GM21381 (cell line): Measurements from ENCODE around the gene SUMF1.

Source experiments
- ATAC-seq: cut with Tn5 transposase; IDR thresholded peaks from one replicate; pipeline ENCODE4 v1.9.1; 2021; ENCODE audit warnings: mild to moderate bottlenecking, moderate library complexity; ENCODE audit not compliant: unreplicated experiment

SUMF1 gene

DNA sequence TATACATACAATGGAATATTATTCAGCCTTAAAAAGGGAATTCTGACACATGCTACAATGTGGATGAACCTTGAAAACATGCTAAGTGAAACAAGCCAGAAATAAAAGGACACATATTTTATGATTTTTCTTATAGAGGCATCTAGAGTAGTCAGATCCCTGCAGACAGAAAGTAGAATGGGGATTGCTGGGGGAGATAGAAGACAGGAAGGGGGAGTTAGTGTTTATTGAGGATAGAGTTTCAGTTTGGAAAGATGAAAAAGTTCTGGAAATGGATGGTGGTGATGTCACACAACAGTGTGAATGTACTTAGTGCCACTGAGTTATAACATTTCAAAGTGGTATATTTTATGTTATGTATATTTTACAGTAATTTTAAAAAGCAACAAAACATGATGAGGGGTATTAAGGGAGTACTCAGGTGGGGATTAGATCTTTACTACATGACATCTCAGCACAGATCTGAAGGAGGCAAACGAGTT lies 30.8 kb upstream of the SUMF1 start:
- ATAC-seq: no peak

DNA sequence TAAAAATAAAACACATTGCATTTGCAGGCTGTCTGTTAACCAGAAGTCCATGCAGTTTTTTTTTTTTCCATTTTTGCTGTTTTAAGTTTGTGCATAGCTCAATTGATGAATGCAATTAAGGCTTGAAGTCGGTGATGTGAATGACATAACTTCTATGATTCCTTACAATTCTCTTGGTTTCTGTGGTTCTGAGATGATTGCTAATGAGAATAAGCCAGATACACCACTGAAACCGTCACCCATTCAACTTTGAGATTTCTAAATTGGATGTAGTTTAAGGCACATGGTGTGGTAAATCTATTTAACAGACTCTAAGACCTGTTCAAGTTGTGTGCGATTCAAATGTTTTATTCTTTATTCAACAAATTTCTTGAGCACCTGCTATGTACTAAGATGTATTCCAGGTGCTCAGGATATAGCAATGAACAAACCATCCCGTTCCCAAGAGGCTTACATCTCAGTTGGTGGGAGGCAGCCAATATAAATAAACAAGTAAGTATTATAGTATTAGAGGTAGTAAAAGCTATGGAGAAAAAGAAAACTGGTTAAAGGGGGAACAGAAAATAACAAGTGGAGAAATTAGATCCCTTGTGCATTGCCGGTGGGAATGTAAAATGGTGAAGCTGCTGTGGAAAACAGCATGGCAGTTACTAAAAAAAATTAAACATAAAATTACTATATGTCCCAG lies 30.1 kb upstream of the SUMF1 start:
- ATAC-seq: no peak

DNA sequence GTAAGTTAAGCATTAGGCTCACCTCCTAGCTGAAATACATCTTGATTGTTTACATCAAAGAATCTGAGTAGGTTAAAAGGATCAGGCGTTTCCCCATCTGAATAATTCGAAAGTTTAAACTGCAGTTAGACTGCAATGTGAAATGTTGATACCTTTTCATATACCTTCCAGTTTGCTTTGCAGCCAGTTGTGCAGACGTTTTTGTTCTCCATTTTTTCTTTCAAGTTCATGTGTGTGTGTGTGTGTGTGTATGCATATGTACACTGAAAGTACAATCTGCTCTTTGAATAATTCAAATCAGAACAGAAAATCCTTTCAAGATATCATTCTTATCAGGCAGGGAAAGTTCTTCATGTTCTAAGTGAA lies 29.0 kb upstream of the SUMF1 start:
- no peak for ATAC-seq

DNA sequence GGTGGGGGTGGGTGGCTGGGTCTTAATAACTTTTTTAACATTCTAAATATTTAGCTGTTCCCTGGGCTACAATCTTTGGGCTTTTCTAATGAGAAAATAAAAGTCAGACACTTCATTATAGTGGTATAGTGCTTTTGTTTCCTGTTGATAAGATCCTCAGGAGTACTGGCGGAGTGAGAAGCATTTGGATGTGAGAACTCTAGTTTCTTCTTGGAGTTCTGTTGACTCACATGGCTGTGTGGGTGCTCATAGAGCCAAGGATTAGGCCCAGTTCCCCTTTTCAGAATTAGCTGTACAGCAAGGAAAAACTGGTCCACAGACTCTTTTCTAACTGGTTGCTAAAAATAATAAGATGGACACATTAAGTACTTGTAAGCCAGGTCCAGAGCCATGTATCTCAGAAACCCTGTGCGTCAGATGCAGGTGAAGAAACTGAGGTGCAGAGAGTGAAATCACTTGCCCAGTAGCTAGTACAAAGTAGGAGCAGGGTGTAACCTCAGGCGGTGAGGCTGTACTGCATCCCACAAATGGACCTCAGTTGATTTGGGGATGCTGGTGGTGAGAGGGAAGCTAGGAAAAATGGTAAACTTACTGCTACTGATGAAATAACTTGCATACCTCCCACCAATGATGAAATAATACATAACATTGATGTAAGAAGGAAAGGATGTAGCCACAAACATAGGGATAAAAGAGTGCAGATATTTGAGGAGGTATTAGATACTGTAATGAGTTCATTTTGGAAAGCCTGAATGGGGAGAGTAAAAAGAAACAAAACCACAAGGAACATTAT lies 28.4 kb upstream of the SUMF1 start:
- no peak for ATAC-seq

DNA sequence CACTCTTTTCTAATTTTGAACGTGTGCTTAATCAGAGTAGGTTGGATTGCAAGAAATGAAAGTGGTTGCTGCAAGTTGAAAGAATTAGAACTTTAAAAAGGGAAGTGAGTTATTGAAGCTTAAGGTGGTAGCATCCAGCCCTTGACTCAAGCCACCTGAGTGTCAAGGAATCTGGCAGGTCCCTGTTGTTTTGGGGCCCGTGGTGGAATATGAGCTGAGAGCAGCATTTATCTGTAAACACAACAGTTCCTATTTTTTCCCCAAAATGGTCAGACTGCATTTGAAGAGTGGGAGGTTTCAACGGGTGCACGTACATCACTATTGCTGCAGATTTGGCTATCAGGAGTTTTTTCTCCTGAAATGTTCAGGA lies 27.8 kb upstream of the SUMF1 start:
- ATAC-seq: no peak

DNA sequence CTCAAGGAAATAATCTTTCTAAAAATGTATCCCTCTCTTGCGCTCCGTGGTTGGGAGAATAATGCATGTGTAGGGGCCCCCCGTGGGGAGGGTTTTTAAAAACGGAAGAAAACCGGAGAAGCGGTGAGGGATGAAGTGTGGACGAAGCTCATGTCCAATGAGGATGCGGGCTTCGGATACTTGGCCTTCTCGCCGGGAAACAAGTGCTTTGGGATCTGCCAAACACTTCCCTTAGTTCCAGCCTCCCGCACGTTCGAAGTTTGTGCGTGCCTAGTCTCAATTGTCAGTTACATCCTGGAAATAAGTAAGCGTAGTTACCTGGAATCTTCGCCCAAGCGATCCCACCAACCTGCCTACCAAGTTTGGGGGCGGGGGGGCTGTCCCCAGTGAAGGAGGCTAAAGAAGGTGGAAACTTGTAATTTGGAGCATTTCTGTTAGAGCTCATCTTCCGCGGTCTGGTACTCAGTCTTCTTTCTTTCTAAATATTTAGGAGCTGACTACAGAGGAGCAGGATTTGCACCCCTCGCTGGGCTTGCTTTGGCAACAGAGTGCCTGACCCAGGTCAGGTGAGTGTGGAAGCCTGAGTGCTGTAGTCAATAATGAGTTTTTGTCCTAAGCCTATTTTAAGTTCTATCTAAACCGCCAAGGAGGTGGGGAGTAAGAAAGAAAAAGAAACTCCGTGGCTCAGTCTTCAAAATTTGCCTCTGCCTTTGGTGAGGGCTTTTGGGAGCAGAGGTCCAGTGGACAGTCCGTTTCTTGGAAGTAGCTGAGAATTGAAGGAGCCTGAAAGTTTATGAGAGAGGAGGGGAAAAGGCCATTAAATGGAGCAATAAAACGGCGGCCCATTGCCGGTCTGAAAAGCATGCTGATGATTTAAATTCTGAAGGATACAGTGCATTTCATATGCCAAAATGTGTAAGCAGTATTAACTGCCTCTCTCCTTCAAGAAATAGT lies 27.1 kb upstream of the SUMF1 start:
- no peak for ATAC-seq

DNA sequence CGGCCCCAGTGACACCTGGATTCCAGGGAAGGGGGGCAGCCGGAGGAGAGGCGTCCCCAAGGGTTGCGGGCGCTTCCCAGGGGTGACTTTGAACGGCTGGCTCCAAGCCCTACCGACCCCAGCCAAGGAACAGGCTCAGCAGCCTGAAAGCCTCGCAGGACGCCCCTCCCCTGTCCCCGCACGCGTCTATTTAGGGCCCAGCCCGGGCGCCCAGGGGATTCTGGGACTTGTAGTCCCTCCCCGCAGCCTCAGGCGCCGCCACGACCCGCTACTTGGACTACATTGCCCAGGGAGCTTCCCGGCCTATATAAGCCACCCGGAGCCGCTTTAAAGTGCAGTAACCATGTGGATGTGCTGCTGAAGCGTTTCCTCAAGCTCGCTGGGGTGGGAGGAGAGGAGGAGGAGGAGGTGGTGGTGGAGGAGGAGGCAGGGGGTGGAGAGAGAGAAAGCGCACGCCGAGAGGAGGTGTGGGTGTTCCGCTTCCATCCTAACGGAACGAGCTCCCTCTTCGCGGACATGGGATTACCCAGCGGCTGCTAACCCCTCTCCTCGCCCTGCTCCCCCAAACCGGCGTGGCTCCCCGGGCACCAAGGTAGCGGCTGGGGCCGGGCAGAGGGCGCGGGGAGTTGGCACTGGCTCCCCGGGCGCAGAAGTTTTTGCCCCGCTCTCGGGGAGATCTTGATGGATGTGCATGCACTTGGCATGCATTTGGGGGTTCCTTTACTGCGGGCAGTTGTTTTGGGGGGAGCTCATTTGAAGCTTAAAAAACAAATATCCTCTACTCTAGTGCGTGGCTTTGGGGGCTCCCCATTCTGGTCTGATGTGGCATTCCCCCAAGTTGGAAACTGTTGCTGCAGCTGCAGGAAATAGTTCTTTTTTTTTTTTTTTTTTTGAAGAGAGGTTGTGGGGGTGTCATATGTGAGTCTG lies 26.2 kb upstream of the SUMF1 start, which contains the start of gene ITPR1:
ITPR1 (plus strand) TSS at position 335 of the 927 bp plus-strand sequence. CDS start 23,144 bp downstream, outside the sequence.
- ATAC-seq: peak; percentile 92

DNA sequence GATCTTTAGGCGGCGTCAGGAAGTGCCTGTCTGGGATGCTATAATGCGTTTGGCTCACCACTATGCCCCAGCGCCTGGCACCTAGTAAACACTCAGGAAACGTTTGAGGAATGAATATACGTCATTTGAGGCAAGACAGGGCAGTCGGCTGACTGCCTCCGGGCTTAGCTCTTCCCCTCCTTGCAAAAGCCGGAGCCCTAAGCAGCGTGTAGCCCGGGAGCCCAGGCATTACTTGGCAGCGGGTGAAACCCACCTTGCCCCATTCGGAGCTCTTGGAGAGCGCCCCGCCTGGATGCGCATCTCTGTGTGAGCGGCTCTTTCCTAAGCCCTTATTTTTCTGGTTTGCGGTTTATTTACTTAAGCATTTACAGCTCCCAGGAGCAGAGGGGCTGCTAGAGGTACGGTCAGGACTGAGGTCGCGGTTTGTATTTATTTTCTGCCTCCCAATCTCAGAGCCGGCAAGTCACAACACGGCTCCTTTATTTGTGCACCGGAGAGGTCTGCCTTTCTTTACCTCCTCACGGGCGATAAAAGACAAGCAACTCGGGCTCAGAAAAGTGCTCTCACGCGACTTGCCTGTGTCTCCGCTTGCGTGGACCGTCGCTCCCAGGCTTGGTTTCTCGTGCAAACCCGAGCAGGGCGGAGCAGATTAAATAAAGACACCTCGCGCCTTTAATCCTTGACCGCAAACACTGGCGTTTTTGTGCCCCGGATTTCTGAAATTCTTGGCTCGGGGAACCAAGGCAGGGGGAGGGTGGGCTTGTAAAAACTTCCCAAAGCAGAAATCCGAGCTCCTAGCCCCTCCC lies 25.3 kb upstream of the SUMF1 start:
- no peak for ATAC-seq

DNA sequence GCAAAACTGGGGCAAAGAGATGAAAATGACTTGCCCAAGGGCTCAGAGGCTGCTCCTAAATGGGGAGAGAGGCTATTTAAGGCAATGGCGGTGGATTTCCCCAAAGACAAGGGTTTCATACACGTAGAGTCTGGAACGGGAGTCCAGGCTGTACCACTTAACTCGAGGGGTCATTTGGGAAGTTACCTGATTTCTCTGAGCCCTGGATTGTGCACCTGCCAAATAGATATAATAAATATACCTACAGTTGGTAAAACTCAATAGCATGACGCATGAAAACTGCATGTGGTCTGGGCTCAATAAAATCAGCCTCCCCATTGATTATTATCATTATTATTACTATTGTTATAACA lies 24.8 kb upstream of the SUMF1 start:
- no peak for ATAC-seq

DNA sequence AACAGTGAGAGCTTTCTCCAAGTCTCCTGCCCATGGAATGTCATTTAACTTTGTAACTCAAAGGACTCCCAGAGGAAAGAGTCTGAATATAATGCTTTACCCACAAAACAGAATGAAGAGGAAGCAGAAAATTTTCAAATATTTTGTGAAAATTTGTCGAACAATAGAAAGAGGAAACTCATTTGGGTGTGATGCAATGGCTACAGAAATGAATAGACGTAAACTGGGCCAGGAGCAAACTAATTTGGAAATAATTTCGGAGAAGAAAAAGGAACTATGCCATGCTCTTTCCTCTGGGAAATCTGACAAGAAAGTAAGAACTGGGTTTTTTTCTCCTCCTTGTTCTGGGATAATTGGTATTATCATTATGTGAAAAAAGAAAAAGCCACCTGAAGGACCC lies 11.2 kb upstream of the SUMF1 start:
- no peak for ATAC-seq

DNA sequence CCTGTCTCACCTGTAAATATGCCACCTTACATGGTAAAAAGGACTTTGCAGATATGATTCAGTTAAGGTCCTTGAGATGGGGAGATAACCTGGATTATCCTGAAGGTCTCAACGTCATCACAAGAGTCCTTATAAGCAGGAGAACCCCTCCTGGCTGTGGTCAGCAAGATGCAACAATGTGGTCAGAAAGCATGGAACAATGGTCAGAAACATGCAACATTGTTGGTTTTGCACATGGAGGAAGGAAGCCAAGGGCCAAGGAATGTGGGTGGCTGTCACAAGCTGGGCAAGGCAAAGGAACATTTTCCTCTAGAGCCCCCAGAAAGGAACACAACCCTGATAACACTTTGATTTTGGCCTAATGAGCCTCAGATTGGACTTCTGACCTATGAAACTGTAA lies 9.4 kb upstream of the SUMF1 start:
- ATAC-seq: no peak

DNA sequence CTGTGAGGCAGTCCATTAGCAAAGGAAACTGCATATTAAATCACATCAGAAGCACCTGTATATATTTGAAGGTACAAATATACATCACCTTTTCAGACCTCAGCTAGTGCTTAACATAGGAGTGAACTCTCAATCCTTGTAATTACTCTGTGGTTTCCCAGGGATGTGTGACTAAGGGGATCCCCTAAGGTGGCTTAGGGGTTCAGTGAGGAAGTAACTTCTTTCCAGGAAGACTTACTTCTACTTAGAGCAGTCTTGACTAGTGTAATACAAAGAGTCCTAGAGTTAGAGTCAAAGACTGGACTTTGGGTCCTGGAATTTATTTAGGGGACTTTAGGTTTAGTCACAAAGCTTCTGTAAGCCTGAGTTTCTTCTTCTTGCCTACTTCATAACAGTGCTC lies 8.7 kb upstream of the SUMF1 start:
- no peak for ATAC-seq

DNA sequence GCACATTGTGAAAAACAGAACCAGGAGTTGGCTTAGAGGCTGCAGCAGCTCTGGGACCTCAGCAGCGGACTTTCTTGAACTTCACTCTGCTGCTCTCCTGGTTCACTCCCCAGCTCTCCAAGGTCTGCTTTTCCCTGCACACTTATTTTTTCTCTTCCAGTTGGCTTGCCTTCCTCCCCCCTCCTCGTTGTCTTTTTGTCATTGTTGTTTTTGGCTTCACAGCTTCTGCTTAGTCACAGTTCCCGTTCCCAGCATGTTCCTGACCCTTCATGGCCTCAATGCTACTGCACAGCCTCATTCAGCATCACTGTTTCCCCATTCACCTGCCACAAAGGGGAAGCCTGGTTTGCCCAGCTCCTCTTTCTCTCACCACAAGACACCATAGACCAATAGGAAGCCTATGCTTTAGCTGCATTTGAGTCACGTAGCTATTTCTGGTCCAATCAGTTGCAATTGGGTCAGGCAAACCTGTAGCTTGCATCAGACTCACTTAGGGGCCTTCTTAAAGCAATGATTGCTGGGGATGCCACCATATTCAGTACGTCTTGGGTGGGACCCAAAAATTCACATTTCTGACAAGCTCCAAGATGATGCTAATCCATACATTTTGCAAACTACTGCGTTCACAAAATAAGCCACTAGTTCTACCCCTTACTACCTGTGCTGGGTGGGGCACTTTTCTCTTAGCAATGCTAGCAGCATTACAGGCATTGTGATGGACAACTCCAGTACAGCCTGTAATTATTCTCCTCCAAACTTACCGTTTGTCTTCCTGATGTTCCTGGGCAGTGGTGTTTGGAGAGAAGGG lies 7.8 kb upstream of the SUMF1 start:
- peak; percentile 49 for ATAC-seq

DNA sequence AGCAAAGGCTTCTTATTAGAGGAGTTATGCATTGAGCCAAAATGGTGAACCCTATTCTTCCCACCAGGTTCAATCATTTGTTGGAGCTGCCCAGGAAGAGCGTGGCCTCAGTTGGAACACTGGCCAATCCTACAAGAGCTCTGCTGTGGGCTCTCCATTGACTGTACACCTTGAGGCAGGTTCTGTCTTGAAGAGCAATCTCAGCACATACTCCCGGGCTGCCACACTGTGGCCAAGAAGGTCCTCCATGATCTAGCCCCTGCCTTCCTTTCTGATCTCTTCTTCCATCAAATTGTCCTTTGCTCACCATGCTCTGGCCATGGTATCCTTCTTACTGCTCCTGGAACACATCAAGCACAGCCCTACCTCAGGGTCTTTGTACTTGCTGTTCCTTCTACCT lies 5.7 kb upstream of the SUMF1 start:
- ATAC-seq: no peak

DNA sequence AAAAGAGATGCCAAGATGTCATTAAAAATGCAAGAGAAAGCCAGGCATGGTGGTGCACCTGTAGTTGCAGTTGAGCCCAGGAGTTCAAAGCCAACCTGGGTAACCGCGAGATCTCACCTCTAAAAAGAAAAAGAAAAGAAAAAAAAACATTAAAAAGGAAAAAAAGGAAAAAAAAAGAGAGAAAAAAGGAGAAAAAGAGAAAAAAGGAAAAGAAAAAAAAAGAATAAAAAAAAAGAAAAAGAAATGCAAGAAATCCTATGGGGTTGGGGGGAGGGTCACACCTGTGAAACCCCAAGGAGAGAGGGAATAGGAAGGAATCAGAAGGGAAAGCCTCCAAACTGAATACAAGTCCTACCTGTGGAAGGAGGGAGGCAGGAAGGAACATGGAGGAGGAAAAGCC lies 5.2 kb upstream of the SUMF1 start:
- no peak for ATAC-seq

DNA sequence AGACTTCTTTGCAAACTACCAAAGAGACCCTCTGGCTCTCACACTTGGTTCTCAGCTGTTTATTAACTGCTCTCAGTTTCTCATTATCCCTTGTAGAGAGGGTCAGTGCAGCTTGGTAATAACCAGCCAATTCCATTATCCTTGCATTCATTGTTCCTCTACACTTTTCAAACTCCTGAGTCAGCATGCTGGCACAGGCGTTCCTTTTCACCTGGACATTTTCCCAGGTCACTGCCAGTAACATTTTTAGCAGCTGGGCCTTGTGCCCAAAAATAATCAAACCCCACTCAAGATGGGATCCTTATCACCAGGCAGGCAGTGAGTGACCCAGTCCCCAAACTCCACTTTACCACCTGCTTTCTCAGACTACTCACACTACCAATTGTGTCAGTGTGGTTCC lies 4.8 kb upstream of the SUMF1 start:
- ATAC-seq: no peak

DNA sequence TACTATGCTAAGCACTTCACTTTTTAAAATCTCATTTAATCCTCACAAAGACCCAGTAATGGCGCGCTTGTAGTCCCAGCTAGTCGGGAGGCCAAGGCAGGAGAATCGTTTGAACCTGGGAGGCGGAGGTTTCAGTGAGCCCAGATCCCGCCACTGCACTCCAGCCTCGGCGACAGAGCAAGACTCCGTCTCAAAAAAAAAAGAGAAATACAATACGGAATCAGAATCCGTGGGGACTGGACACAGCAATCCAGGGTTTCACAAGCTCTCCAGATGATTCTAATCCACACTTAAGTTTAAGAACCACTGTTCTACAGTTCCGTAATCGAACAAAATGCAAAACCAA lies 426 bp upstream of the SUMF1 start:
- ATAC-seq: no peak

DNA sequence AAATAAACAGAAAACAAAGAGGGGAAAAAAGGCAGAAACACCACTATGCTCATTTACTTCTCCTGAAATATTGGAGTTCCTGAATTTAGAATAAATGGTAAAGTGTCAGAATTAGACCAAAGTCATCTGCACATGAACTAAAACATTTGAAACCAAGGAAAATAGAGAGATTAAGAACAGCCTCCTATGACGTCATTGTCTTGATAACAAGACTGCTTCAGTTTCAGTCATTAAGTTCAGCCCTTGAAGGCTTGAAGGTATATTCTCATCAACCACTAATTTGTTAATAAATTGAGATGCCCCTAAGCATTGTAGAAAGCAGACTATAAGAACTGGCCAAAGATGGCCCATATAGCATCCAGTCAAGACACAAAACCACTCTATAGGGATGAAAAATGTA lies 2.5 kb downstream of the SUMF1 start:
- ATAC-seq: no peak
